Heart left ventricle (tissue), 16 donors: ENCODE measurements around the gene PKD1. TPM values are rescaled to one million over a fixed set of nuclear protein-coding genes. Genes with fewer than 3 reads are reported as not detected.

Source experiments
- ATAC-seq, 4 donors: fragments of 200-7000 bp; cut with Tn5 transposase; one replicate each; pipeline ENCODE4 v1.9.1; 2020 to 2022; ENCODE audit warnings: moderate library complexity in 4 of 4, mild to moderate bottlenecking in 3 of 4, moderate number of reproducible peaks in 1 of 4
- DNase-seq, 5 donors: peaks; one replicate each; pipeline ENCODE4 v3.0.0-alpha.2; 2020
- H3K27ac ChIP-seq, 12 donors: fragments of 200-600 bp; sonication (generic) in 4 of 12; one replicate each; pipeline versions ENCODE4 v1.5.0 to v1.8.0; 2016 to 2022; ENCODE audit warnings: mild to moderate bottlenecking in 2 of 12
- H3K27me3 ChIP-seq, 9 donors: fragments of 200-600 bp; sonication (generic) in 2 of 9; one replicate each; pipeline versions ENCODE4 v1.5.1 to v1.8.0; 2016 to 2022; ENCODE audit warnings: mild to moderate bottlenecking in 3 of 9
- H3K36me3 ChIP-seq, 9 donors: fragments of 200-600 bp; sonication (generic) in 2 of 9; one replicate each; pipeline versions ENCODE4 v1.5.0 to v1.8.0; 2018 to 2022; ENCODE audit warnings: mild to moderate bottlenecking in 2 of 9
- H3K4me1 ChIP-seq, 12 donors: fragments of 200-600 bp; sonication (generic) in 4 of 12; one replicate each; pipeline versions ENCODE4 v1.5.0 to v1.8.0; 2016 to 2022; ENCODE audit warnings: mild to moderate bottlenecking in 3 of 12
- H3K4me3 ChIP-seq, 12 donors: fragments of 200-600 bp; sonication (generic) in 4 of 12; one replicate each; pipeline versions ENCODE4 v1.5.0 to v1.8.0; 2017 to 2022; ENCODE audit warnings: mild to moderate bottlenecking in 9 of 12, moderate library complexity in 4 of 12
- H3K9me3 ChIP-seq, 12 donors: fragments of 200-600 bp; sonication (generic) in 4 of 12; one replicate each; pipeline versions ENCODE4 v1.5.0 to v1.8.0; 2016 to 2022; ENCODE audit warnings: mild to moderate bottlenecking in 1 of 12
- CTCF ChIP-seq, 12 donors: fragments of 200-600 bp; sonication (generic) in 4 of 12; IDR thresholded peaks; one replicate each; pipeline versions ENCODE4 v1.5.0 to v1.8.0; 2018 to 2022; ENCODE audit warnings: antibody characterized with exemption in 12 of 12, mild to moderate bottlenecking in 5 of 12
- POLR2A ChIP-seq, 2 donors: fragments of 450-650 bp; IDR thresholded peaks; one replicate each; pipeline ENCODE4 v1.6.1; 2017; ENCODE audit warnings: antibody characterized with exemption in 2 of 2, mild to moderate bottlenecking in 2 of 2, moderate library complexity in 2 of 2
- WGBS, 4 donors: extraction: QIAGEN DNeasy Blood & Tissue Kit in 2 of 4; methylation state at CpG; one replicate each; pipeline versions ENCODE4 v1.1.5 to v1.1.7; 2013 to 2018; 5-methylcytosine and 5-hydroxymethylcytosine counted together
- intact Hi-C, 10 donors: fragments of 100-400 bp; cut with DNase I; formaldehyde crosslinking; loops; one replicate each; pipeline versions ENCODE4 v1.11.1 to v1.14.2; 2022
- polyA plus RNA-seq, 2 donors: library from polyadenylated mRNA; stranded (reverse); fragments of 200-250 nt; gene quantifications; one replicate each; pipeline ENCODE4 v1.2.3, GENCODE V29; 2013
- total RNA-seq, 9 donors: library from RNA; depleted of rRNA in 2 of 9; stranded (reverse); fragments of >200 nt in 2 of 9; fragmentation: NEBNext Ultra II Directional in 3 of 9; extraction: Animal tissue kit (Norgen Biotek cat#: 25700) in 3 of 9; gene quantifications; one replicate each; pipeline versions ENCODE4 v1.1.0 to v1.2.4, GENCODE V29; 2016 to 2023
- donor health status: ischemic (EF 13 %, LVEDD 7.1; RV severe dilation, severe dysfunction).
- donor health status: healthy with polysubstance abuse.
- donor health status: DM: no; HTN: yes; CAD: no.
- donor health status: DM: no; HTN: no; CAD: no.
- donor health status: ischemic (EF 25% LVEDD 6.9; RV normal size, moderate dysfunction).
- donor health status: ischemic (EF 25% LVEDD 5.7; RV mildly dilated, moderate dysfunction).
- donor health status: healthy.
- donor health status: DM: yes; HTN: yes; CAD: no.
- donor health status: ischemic (EF 35%, LVEDD 5.7; RV mildly dilated, moderate dysfunction).
- donor health status: nonischemic (EF 11% LVEDD 7.7; RV severe dilation, severe dysfunction).
- donor health status: DM: yes; HTN: yes; CAD: no.
- donor health status: PGD.
- donor health status: ischemic (EF 29% LVEDD 5.4; RV normal size, mild dysfunction).
- donor health status: nonischemic (EF 23%, LVEDD 6.1; RV moderate dilation, normal function).

PKD1 gene
- total and polyA plus RNA-seq, 11 donors, result 64.9 to 441 (median 105) TPM

GRCh38 chr16:2173366-2173765, 37.7 kb upstream of the PKD1 start:
- intact Hi-C loops, result no loop called here
- no peak overlapping the region for H3K4me3 ChIP-seq
- WGBS, 4 donors, result 80 to 90% (median 88%) methylated on average over 6 to 14 of the region's 14 CpGs
- DNase-seq (no peak), ATAC-seq (no peak)
- H3K4me1 ChIP-seq, result peaks cover 0 to 7% (median 0%) of the 10 kb centered on the region in 12 donors
- no peak overlapping the region for H3K27ac ChIP-seq
- H3K27me3 ChIP-seq, result no peaks in the 10 kb centered on the region
- TF ChIP-seq POLR2A (IDR thresholded peaks at IDR 0.05), result no peak
- TF ChIP-seq CTCF (IDR thresholded peaks at IDR 0.05), result no peak
- no peaks in the 10 kb centered on the region for H3K9me3 ChIP-seq
- peaks cover 0 to 78% (median 57%) of the 10 kb centered on the region in 9 donors for H3K36me3 ChIP-seq

GRCh38 chr16:2172688-2173335, 37.1 kb upstream of the PKD1 start:
- WGBS, 4 donors, result 92 to 96% (median 94%) methylated on average over 28 to 29 of the region's 29 CpGs
- intact Hi-C loops, result no loop called here

GRCh38 chr16:2171601-2172178, 36.0 kb upstream of the PKD1 start:
- Histone ChIP-seq H3K27ac (no peak overlapping the region), H3K36me3 (peaks cover 0 to 94% (median 51%) of the 10 kb centered on the region in 9 donors), H3K4me3 (no peak overlapping the region), H3K4me1 (peaks cover 0 to 7% (median 0%) of the 10 kb centered on the region in 12 donors), H3K27me3 (no peaks in the 10 kb centered on the region), H3K9me3 (no peaks in the 10 kb centered on the region)
- ATAC-seq (no peak), DNase-seq (no peak)
- intact Hi-C loops, result no loop called here
- TF ChIP-seq POLR2A (IDR thresholded peaks at IDR 0.05) (no peak), CTCF (IDR thresholded peaks at IDR 0.05) (no peak)
- 95 to 98% (median 97%) methylated on average over 23 to 28 of the region's 28 CpGs for WGBS, 4 donors

More at GRCh38 chr16:2172688-2173335, 37.1 kb upstream of the PKD1 start:
- H3K36me3 ChIP-seq, result peaks cover 0 to 83% (median 55%) of the 10 kb centered on the region in 9 donors
- H3K27ac ChIP-seq, result no peak overlapping the region
- TF ChIP-seq POLR2A (IDR thresholded peaks at IDR 0.05), result no peak
- no peak for TF ChIP-seq CTCF (IDR thresholded peaks at IDR 0.05)
- ATAC-seq (no peak), DNase-seq (no peak)
- no peaks in the 10 kb centered on the region for H3K9me3 ChIP-seq
- H3K27me3 ChIP-seq, result no peaks in the 10 kb centered on the region
- peaks cover 0 to 7% (median 0%) of the 10 kb centered on the region in 12 donors for H3K4me1 ChIP-seq
- no peak overlapping the region for H3K4me3 ChIP-seq

- H3K4me1 ChIP-seq, result peaks cover 0 to 7% (median 0%) of the 10 kb centered on the region in 12 donors
- H3K27ac ChIP-seq, result peak overlapping the region in 4 of 12 donors; percentile 13 to 73 (median 50)
- ATAC-seq, result no peak
- H3K9me3 ChIP-seq, result no peaks in the 10 kb centered on the region
- H3K36me3 ChIP-seq, result peaks cover 0 to 93% (median 49%) of the 10 kb centered on the region in 9 donors
- H3K27me3 ChIP-seq, result no peaks in the 10 kb centered on the region
- WGBS, 4 donors, result 89 to 96% (median 92%) methylated on average over 20 to 47 of the region's 47 CpGs
- DNase-seq, result no peak
- peak overlapping the region in 9 of 12 donors; percentile 5 to 48 (median 24) for H3K4me3 ChIP-seq
- TF ChIP-seq POLR2A (IDR thresholded peaks at IDR 0.05) (no peak), CTCF (IDR thresholded peaks at IDR 0.05) (no peak)
- intact Hi-C loops, result no loop called here
These were observed 35.1 kb upstream of the PKD1 start for GRCh38 chr16:2170587-2171435.
